ENCODE measurements around the gene ABHD2.

ABHD2 gene

GRCh38 chr15:89075101-89075640 lies 13.1 kb upstream of the ABHD2 start:
- Histone ChIP-seq H3K27ac (no peak overlapping the region), H3K4me3 (no peak overlapping the region)
- no peak for DNase-seq (ENCODE audit: low spot score)
- TF ChIP-seq CTCF (IDR thresholded peaks at IDR 0.05), result no peak

- H3K27ac ChIP-seq, result no peak overlapping the region
- no peak overlapping the region for H3K4me3 ChIP-seq
- no peak for TF ChIP-seq CTCF (IDR thresholded peaks at IDR 0.05)
- DNase-seq (ENCODE audit: low spot score), result no peak
Measured at GRCh38 chr15:89075846-89076245, 12.4 kb upstream of the ABHD2 start.

GRCh38 chr15:89077750-89078149 lies 10.5 kb upstream of the ABHD2 start:
- no peak overlapping the region for H3K27ac ChIP-seq
- TF ChIP-seq CTCF (IDR thresholded peaks at IDR 0.05), result no peak
- no peak overlapping the region for H3K4me3 ChIP-seq
- no peak for DNase-seq (ENCODE audit: low spot score)

- Histone ChIP-seq H3K4me3 (no peak overlapping the region), H3K27ac (no peak overlapping the region)
- no peak for TF ChIP-seq CTCF (IDR thresholded peaks at IDR 0.05)
- DNase-seq (ENCODE audit: low spot score), result no peak
Measured at GRCh38 chr15:89078851-89079810, 9.1 kb upstream of the ABHD2 start.

- Histone ChIP-seq H3K4me3 (no peak overlapping the region), H3K27ac (no peak overlapping the region)
- no peak for TF ChIP-seq CTCF (IDR thresholded peaks at IDR 0.05)
- DNase-seq (ENCODE audit: low spot score), result no peak
Measured at GRCh38 chr15:89081878-89082277, 6.4 kb upstream of the ABHD2 start.

GRCh38 chr15:89083246-89083645 lies 5.0 kb upstream of the ABHD2 start:
- Histone ChIP-seq H3K4me3 (no peak overlapping the region), H3K27ac (no peak overlapping the region)
- no peak for DNase-seq (ENCODE audit: low spot score)
- TF ChIP-seq CTCF (IDR thresholded peaks at IDR 0.05), result no peak

All from coronary artery (tissue), 2 donors.